Caco-2 (cell line): Measurements from ENCODE around the gene LAGE3. TPM values are rescaled to one million over a fixed set of nuclear protein-coding genes. Genes with fewer than 3 reads are reported as not detected.

ENCODE experiments used
- BruUV-seq: library from RNA; stranded (reverse); fragments of 400-500 nt; replicated peaks from 2 replicates; lab custom pipeline; 2021; lab: Mats Ljungman, UMichigan
- CTCF ChIA-PET: fragments of 300-600 bp; sonication (Branson Sonifier 250); formaldehyde crosslinking; loops from one replicate; lab custom pipeline; 2022; ENCODE audit warnings: antibody characterized with exemption; lab: Charles Lee
- POLR2A ChIA-PET: fragments of 300-600 bp; sonication (Branson Sonifier 250); formaldehyde crosslinking; loops from one replicate; lab custom pipeline; 2022; ENCODE audit warnings: antibody characterized with exemption; lab: Charles Lee
- DNase-seq, 2 experiments: peaks; one replicate each; pipeline versions ENCODE4 v3.0.0 to v3.0.0-alpha.2; 2020 to 2022
- H3K27me3 ChIP-seq: replicated peaks from 2 replicates; pipeline ENCODE4 v1.6.0; 2011; ENCODE audit warnings: low read length; ENCODE audit not compliant: control insufficient read depth, insufficient read depth
- H3K36me3 ChIP-seq: 2 replicates; pipeline ENCODE4 v1.5.1; 2011; ENCODE audit warnings: low read length; ENCODE audit not compliant: control insufficient read depth, insufficient read depth
- H3K4me1 ChIP-seq: fragments of 250-450 bp; sonication (Bioruptor Pico); 2 replicates; pipeline ENCODE4 v1.5.1; 2020; ENCODE audit warnings: mild to moderate bottlenecking
- H3K4me3 ChIP-seq: 2 replicates; pipeline ENCODE4 v1.5.1; 2011; ENCODE audit warnings: low read depth, mild to moderate bottlenecking, control low read depth, low read length
- H3K9me3 ChIP-seq: fragments of 250-450 bp; sonication (Bioruptor Pico); 2 replicates; pipeline ENCODE4 v1.5.1; 2020; ENCODE audit warnings: mild to moderate bottlenecking, moderate library complexity
- H3K27ac Mint-ChIP-seq: one replicate; pipeline ENCODE4 v1.8.0; 2022; ENCODE audit warnings: mixed read lengths; ENCODE audit not compliant: unreplicated experiment
- H3K27me3 Mint-ChIP-seq: one replicate; pipeline ENCODE4 v1.8.0; 2022; ENCODE audit warnings: mixed read lengths; ENCODE audit not compliant: insufficient read depth, unreplicated experiment
- H3K36me3 Mint-ChIP-seq: one replicate; pipeline ENCODE4 v1.8.0; 2022; ENCODE audit warnings: mild to moderate bottlenecking, mixed read lengths; ENCODE audit not compliant: insufficient read depth, unreplicated experiment
- H3K4me1 Mint-ChIP-seq: one replicate; pipeline ENCODE4 v1.8.0; 2022; ENCODE audit warnings: low read depth, mixed read lengths; ENCODE audit not compliant: unreplicated experiment
- H3K4me3 Mint-ChIP-seq: one replicate; pipeline ENCODE4 v1.8.0; 2022; ENCODE audit warnings: mild to moderate bottlenecking, moderate library complexity, mixed read lengths; ENCODE audit not compliant: unreplicated experiment
- H3K9me3 Mint-ChIP-seq: one replicate; pipeline ENCODE4 v1.8.0; 2022; ENCODE audit warnings: mixed read lengths; ENCODE audit not compliant: unreplicated experiment
- intact Hi-C: fragments of 100-400 bp; cut with micrococcal nuclease; formaldehyde crosslinking; loops from one replicate; pipeline ENCODE4 v1.10.0; 2022; ENCODE audit not compliant: unreplicated experiment
- total RNA-seq: library from RNA; stranded (reverse); gene quantifications from 2 replicates; pipeline ENCODE4 v1.2.3, GENCODE V29; 2022
- TF ChIP-seq, protein P1 (sequence below), 2 experiments: fragments of 200-600 bp in 1 of 2; IDR thresholded peaks; 1 replicate in 1 of 2; 2 replicates in 1 of 2; pipeline versions ENCODE4 v1.5.1 to v1.8.0; 2011 to 2022; ENCODE audit warnings: antibody characterized with exemption in 1 of 2, control low read depth in 1 of 2, inconsistent platforms in 1 of 2, low read depth in 1 of 2, low read length in 1 of 2, mild to moderate bottlenecking in 1 of 2, moderate library complexity in 1 of 2; ENCODE audit not compliant: insufficient read depth in 1 of 2, severe bottlenecking in 1 of 2, unreplicated experiment in 1 of 2

The LAGE3 gene
- total RNA-seq, 1 experiment from 2014 or later: 26.0 TPM

GRCh38 chrX:154472685-154473632 lies 6.1 kb downstream of the LAGE3 start:
- POLR2A ChIA-PET: no interaction called here
- BruUV-seq: no TSS peak
- H3K4me3 ChIP-seq: no peak overlapping the region
- TF ChIP-seq, protein P1, sequence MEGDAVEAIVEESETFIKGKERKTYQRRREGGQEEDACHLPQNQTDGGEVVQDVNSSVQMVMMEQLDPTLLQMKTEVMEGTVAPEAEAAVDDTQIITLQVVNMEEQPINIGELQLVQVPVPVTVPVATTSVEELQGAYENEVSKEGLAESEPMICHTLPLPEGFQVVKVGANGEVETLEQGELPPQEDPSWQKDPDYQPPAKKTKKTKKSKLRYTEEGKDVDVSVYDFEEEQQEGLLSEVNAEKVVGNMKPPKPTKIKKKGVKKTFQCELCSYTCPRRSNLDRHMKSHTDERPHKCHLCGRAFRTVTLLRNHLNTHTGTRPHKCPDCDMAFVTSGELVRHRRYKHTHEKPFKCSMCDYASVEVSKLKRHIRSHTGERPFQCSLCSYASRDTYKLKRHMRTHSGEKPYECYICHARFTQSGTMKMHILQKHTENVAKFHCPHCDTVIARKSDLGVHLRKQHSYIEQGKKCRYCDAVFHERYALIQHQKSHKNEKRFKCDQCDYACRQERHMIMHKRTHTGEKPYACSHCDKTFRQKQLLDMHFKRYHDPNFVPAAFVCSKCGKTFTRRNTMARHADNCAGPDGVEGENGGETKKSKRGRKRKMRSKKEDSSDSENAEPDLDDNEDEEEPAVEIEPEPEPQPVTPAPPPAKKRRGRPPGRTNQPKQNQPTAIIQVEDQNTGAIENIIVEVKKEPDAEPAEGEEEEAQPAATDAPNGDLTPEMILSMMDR (IDR thresholded peaks at IDR 0.05; ENCODE audit: insufficient read depth in 1 of 2, low read depth in 1 of 2, low read length in 1 of 2, severe bottlenecking in 1 of 2, unreplicated experiment in 1 of 2): no peak
- H3K27me3 Mint-ChIP-seq: no peaks in the 10 kb centered on the region
- H3K27ac Mint-ChIP-seq: no peak overlapping the region
- no peak overlapping the region for H3K4me3 Mint-ChIP-seq
- no peaks in the 10 kb centered on the region for H3K4me1 Mint-ChIP-seq
- H3K9me3 Mint-ChIP-seq: no peaks in the 10 kb centered on the region
- no peaks in the 10 kb centered on the region for H3K27me3 ChIP-seq
- no peaks in the 10 kb centered on the region; the same call in 1 of the 2 replicates for H3K36me3 ChIP-seq
- DNase-seq: no peak
- H3K4me1 ChIP-seq: no peaks in the 10 kb centered on the region
- CTCF ChIA-PET: no interaction called here
- no peaks in the 10 kb centered on the region for H3K9me3 ChIP-seq
- intact Hi-C loops: no loop called here
- peaks cover 19% of the 10 kb centered on the region for H3K36me3 Mint-ChIP-seq

GRCh38 chrX:154471839-154472684 lies 7.0 kb downstream of the LAGE3 start:
- H3K36me3 Mint-ChIP-seq: peaks cover 19% of the 10 kb centered on the region

More at GRCh38 chrX:154471839-154472684, 7.0 kb downstream of the LAGE3 start:
- intact Hi-C loops: no loop called here
- H3K27me3 ChIP-seq: no peaks in the 10 kb centered on the region
- H3K36me3 ChIP-seq: no peaks in the 10 kb centered on the region; the same call in 1 of the 2 replicates
- no peaks in the 10 kb centered on the region for H3K4me1 ChIP-seq
- no peaks in the 10 kb centered on the region for H3K9me3 Mint-ChIP-seq
- H3K9me3 ChIP-seq: no peaks in the 10 kb centered on the region
- CTCF ChIA-PET: no interaction called here
- H3K27ac Mint-ChIP-seq: no peak overlapping the region
- no TSS peak for BruUV-seq
- no peak for DNase-seq
- TF ChIP-seq, protein P1 (IDR thresholded peaks at IDR 0.05; ENCODE audit: insufficient read depth in 1 of 2, low read depth in 1 of 2, low read length in 1 of 2, severe bottlenecking in 1 of 2, unreplicated experiment in 1 of 2): no peak
- no peak overlapping the region for H3K4me3 ChIP-seq
- POLR2A ChIA-PET: no interaction called here
- H3K27me3 Mint-ChIP-seq: no peaks in the 10 kb centered on the region
- no peaks in the 10 kb centered on the region for H3K4me1 Mint-ChIP-seq
- no peak overlapping the region for H3K4me3 Mint-ChIP-seq
